Activated T-cell treated with anti-CD3 and anti-CD28 coated beads for 4 hours (primary cell): ENCODE data around the gene ARHGAP1.
"Not testable (repeated sequence)": the region's sequence is repeated elsewhere in the genome, so short reads cannot be mapped to it uniquely, and the experiment has no call there.

Source experiments
- DNase-seq: peaks from one replicate; pipeline ENCODE4 v3.0.0-alpha.2; 2020

The ARHGAP1 gene

GRCh38 chr11:46670521-46670920 is 29.9 kb downstream of the ARHGAP1 start:
- DNase-seq: not testable (repeated sequence)

GRCh38 chr11:46669711-46670139 is 30.7 kb downstream of the ARHGAP1 start:
- DNase-seq: no peak

GRCh38 chr11:46668480-46669085 is 31.8 kb downstream of the ARHGAP1 start:
- no peak for DNase-seq

- DNase-seq: no peak
Observed at GRCh38 chr11:46667043-46667481, 33.4 kb downstream of the ARHGAP1 start.

- no peak for DNase-seq
Observed at GRCh38 chr11:46666516-46666915, 33.9 kb downstream of the ARHGAP1 start.

GRCh38 chr11:46665356-46665755 is 35.1 kb downstream of the ARHGAP1 start:
- DNase-seq: no peak

GRCh38 chr11:46664612-46665011 is 35.8 kb downstream of the ARHGAP1 start:
- no peak for DNase-seq

GRCh38 chr11:46663277-46663940 is 37.0 kb downstream of the ARHGAP1 start:
- DNase-seq: no peak

- DNase-seq: no peak
Observed at GRCh38 chr11:46662366-46662765, 38.1 kb downstream of the ARHGAP1 start.

GRCh38 chr11:46661836-46662235 is 38.6 kb downstream of the ARHGAP1 start:
- DNase-seq: no peak

GRCh38 chr11:46659908-46660307 is 40.5 kb downstream of the ARHGAP1 start:
- DNase-seq: no peak

GRCh38 chr11:46658259-46658658 is 42.2 kb downstream of the ARHGAP1 start:
- DNase-seq: no peak

- DNase-seq: no peak
Observed at GRCh38 chr11:46657186-46657585, 43.2 kb downstream of the ARHGAP1 start.

GRCh38 chr11:46655631-46656030 is 44.8 kb downstream of the ARHGAP1 start:
- no peak for DNase-seq

GRCh38 chr11:46649180-46649738 is 51.2 kb downstream of the ARHGAP1 start:
- no peak for DNase-seq

- no peak for DNase-seq
Observed at GRCh38 chr11:46643986-46644385, 56.4 kb downstream of the ARHGAP1 start.

- no peak for DNase-seq
Observed at GRCh38 chr11:46643531-46643930, 56.9 kb downstream of the ARHGAP1 start.

- DNase-seq: no peak
Observed at GRCh38 chr11:46642627-46643335, 57.6 kb downstream of the ARHGAP1 start.

- no peak for DNase-seq
Observed at GRCh38 chr11:46641639-46642038, 58.8 kb downstream of the ARHGAP1 start.

GRCh38 chr11:46640036-46640788 is 60.2 kb downstream of the ARHGAP1 start:
- DNase-seq: no peak

GRCh38 chr11:46639197-46639839 is 61.1 kb downstream of the ARHGAP1 start:
- DNase-seq: no peak

- DNase-seq: no peak
Observed at GRCh38 chr11:46637546-46637945, 62.9 kb downstream of the ARHGAP1 start.
